ENCODE measurements around the gene C1orf198.
A peak's percentile ranks its signal among the peaks of the same experiment; 100 is the strongest.

The C1orf198 gene

GRCh38 chr1:230867903-230868735, at the start of gene C1orf198:
Gene C1orf198 (minus strand): TSS chr1:230868521. CDS start chr1:230868512, 9 bp downstream.
- peak in 1 of 2 experiments; percentile 22 for DNase-seq

DNA sequence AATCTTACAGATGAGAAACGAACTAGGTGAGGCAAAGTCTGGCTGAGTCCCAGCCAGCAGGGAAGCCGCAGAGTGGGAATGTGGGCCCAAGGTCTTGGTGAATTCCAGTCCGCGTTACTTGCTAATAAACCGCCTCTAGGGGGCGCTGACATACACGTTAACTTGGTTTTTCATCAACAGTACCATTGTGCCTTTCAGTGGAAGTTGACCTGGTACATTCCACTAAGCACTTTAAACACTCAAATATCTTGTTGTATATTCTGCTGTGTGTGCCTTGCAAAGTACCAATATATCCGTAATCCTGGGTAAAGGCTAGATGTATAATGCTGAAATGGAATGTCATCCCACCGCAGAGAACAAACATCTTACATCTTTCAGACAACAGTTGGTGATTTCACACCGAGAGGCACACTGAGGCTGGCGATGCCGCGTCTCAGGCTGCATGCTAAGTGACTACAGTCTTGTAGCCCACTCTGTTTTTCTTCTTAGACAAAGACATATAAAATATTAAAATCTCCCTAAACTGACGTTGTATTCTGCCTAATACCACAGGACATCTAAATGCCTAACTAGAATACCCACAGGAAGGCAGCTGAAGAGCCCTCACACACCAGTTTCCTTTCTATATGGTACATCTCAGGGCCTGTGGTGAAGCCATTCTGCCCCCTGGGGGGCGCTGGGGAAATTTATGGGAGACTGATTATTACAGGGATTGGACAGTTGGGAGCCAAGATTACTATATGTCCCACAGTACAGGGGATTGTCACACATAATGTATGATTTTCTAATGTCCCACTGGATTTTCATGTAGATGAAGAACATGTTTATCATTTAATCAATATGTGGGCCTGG, 49.2 kb upstream of the C1orf198 start:
- peak; percentile 57 to 59 for DNase-seq

DNA sequence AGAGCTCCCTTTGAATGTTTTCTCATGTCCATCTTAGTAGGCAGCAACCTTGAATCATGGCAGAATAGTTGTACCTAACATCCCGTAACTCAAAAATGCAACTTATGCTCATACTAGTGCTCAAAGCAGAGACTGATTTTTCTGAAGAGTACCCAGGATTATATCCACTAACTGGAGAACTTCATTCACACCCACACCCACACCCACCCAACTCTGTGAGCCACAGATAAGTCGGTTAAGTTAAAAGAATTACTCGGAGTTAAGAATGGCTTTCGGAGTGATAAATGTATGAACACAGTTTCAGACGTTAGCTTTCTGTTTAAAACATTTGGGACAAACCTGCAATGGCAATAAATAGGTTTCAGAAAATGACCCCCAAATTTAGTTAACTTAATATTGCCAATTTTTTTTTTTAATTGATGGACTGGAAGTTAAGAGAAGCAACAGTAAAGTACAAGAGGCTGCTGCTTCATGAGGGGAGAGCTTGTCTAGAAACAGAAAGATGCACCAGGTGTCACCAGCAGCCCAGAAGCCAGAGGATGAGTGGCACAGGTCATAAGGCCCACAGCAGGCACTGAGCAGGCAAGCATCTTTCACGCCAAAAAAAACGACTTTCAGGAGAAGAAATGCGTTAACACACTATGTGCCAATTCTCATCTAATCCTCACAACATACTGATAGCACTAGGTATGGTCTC, 48.4 kb upstream of the C1orf198 start:
- no peak for DNase-seq

GRCh38 chr1:230915078-230915477, 46.8 kb upstream of the C1orf198 start:
- no peak for DNase-seq

DNA sequence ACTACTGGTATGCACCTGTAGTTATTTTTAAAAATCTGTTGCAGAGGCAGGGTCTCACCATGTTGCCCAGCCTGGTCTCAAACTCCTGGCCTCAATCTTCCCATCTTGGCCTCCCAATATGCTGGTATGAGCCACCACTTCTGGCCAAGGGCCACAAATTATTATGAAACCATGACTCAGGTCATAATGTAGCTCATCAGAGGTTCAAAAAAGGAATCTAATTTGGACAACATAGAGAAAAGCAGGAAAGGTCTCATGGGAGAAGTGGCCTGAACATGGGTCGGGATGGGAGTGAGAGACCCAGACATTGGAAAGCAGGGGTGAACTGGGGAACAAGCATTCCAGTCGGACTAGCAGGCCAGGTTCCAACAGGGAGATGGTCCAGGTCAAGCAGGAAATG, 45.2 kb upstream of the C1orf198 start:
- no peak for DNase-seq

GRCh38 chr1:230910755-230911117, 42.4 kb upstream of the C1orf198 start:
- no peak for DNase-seq

GRCh38 chr1:230909974-230910754, 41.8 kb upstream of the C1orf198 start:
- DNase-seq = no peak

GRCh38 chr1:230907472-230908205, 39.3 kb upstream of the C1orf198 start:
- no peak for DNase-seq

DNA sequence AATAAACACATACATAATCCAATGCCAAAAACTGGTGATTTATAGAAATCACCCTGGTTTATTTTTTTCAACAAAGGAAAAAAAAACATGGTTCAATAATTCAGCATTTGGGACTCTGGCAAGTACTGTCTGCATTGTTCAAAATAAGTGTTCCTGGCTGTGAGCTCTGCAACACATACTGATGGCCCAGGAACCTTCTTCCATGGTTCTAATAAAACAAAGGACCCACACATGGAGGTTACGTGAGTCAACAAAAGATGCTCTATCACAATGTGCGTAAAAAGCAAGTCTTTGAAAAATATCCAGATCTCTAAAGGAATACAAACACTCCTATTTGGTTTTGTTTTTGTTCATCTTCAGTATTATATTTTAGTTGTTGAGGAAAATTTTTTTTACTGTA, 37.9 kb upstream of the C1orf198 start:
- no peak for DNase-seq

DNA sequence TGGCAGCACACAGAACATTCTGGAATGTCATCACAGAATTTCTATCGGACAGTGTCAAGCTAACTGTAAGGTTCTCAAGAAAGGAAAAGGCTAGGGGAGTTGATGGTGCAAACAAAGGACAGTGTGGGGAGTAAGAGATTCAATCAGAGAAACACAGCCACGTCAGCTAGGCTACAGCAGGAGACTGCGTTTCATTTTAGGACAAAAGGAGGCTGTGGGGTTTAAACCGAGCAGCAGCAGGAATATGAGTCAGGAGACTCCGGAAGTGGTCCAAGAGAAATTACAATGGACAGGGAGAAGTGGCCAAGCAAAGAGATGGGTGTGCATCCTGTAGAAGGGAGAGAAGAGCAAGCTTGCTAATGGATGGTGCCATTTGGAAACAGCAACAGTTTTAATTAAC, 37.4 kb upstream of the C1orf198 start:
- DNase-seq = no peak

DNA sequence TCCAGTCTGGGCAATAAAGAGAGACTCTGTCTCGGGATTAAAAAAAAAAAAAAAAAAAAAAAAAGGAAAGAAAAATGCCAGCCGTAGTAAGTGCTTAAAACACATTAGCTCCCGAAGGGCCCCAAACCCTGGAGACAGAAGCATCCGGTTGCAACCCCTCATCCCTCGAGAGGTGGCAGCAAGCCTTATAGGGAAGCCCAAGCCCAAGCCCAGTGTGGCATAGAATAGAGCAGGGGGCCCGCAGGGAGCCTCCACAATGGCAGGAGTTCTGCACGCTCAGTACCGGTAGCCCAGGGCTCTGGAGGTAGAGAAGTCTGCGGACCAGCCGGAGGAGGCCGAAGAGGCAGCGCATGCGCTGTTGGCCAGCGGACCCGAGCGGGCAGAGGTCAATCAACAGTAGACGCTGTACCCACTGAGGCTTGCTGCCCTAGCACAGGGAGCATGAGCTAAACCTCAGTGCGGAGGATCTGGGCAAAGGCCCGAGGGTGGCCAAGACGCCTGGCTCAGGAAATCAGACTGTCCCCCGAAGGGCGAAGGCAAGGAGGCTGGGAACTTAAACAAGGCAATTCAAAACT, 34.1 kb upstream of the C1orf198 start:
- DNase-seq = no peak

DNA sequence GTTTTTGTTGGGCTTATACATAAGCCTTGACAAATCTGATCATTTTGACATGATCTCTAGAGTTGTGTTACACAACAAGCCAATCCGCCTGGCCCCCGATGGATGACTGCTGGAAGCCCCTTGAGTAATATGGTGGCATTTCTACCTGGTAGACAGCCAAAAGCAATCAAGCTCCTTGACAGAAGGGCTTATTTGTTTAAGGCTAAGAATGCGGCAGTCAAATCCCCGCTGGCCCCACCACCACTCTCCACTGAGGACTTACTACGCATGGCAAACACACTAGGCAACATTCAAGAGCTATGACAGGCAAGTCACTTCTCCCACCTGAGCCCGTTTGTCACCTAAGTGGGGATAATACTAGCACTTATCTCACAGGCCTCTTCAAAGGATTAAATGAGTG, 33.4 kb upstream of the C1orf198 start:
- DNase-seq = no peak

DNA sequence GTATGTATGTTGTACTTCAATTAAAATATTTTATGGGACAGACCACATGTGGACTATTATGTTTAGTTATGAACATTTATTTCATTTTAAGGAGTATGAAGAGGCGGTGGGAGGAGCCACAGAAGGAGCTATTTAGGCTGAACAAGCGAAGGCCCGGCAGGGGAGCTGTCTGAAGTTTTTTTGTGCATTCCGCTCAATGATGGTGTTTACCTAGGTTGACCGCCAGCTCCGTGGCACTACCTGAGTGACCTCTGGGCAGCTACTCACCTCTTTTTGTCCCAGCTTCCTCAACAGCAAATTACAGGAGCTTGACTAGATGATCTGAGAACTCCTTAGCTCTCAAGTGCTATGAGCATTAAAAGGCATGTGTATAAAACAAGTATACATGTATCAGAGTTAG, 32.7 kb upstream of the C1orf198 start:
- DNase-seq = no peak

GRCh38 chr1:230899841-230900251, 31.5 kb upstream of the C1orf198 start:
- no peak for DNase-seq

- no peak for DNase-seq
These were observed 30.4 kb upstream of the C1orf198 start for GRCh38 chr1:230898748-230899147.

DNA sequence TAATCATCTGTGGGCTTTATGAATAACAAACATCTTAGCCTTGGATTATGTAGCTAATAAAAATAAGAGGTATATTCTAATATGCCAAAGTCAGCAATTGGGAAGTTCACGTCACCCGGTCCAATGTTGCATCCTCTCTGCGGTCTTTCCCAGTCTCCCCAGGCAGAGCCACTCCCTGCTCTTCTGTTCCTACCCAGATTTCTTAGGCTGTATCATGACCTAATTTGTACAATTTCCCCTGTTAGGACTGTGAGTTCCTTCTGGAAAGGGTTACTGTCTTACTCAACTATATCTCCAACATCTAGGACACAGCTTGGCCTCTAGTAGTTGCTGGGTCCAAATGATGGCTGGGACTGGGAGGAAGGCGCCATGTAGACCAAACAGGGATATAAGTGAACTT, 29.8 kb upstream of the C1orf198 start:
- no peak for DNase-seq

- DNase-seq = no peak
These were observed 28.5 kb upstream of the C1orf198 start for GRCh38 chr1:230896779-230897178.

DNA sequence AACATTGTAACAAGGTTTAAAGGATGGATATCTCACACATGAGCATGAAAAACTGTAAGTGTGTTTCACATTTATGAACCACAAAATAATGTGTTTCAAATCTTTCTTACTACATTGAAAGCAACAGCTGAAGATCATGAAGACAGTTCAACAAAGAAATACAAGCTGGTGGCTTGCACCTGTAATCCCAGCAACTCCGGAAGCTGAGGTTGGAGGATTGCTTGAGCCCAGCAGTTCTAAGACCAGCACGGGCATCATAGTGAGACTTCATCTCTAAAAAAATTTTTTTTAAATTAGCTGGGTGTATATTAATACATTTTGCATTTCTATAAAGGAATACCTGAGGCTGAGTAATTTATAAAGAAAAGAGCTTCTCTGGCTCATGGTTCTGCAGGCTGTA, 27.1 kb upstream of the C1orf198 start:
- DNase-seq = no peak

DNA sequence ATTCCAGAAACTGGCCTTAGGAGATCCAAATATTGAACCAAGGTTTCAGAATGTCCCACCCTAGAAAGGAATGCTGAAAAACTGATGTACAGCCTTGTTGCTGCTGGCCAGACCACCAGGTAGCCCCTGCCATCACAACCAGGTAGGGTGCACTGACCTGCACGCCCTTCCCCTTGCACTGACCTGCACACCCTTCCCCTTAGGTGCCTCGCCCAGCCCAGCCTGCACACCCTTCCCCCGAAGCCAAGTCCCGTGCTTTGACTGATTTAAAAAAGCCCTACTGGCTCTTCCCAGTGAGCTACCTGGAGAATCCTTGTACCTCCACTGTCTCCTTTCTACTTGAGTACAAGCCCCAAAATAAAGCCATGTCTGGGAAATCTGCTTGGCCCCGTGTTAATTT, 26.3 kb upstream of the C1orf198 start:
- no peak for DNase-seq

DNA sequence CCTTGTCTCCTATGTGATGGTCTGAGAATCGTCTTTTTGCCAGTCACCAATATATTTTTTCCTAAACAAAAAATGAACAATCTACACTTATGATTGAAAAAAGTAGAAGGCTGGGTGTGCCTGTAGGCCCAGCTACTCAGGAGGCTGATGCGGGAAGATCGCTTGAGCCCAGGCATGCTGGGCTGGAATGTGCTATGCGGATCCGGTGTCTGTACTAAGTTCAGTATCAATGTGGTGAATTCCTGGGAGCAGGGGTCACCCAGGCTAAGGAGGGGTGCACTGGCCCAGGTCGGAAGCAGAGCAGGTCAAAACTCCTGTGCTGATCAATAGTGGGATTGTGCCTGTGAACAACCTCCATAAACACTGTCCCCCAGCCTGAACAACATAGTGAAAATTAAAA, 25.7 kb upstream of the C1orf198 start:
- DNase-seq = no peak

DNA sequence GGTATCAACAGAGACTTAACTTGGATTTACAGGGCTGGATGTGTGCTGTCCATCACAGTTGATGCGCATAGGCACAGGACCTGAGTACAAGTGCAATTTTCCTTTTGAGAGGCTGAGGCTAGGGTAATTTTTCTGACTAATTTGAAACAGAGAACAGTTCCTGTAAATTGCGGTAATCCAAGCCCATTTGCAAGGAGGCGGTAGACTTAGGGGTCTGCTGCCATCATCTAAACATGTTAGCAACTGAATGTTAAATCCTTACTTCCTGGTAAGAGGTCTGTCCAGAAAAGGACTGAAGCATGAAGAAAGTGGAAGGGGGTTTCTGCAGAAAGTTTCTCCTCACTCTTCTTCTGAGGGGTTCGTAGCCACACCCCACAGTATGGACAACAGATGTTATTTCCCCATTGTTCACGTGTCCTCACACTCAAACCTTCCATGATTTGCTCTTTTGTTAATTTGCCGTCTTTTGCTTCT, 23.7 kb upstream of the C1orf198 start:
- DNase-seq = no peak
